ENCODE results near the gene CFAP299.

GRCh38 chr4:80576796-80577195 is 241.3 kb downstream of the CFAP299 start:
- TF ChIP-seq POLR2A (IDR thresholded peaks at IDR 0.05) = no peak
- TF ChIP-seq, protein P1, sequence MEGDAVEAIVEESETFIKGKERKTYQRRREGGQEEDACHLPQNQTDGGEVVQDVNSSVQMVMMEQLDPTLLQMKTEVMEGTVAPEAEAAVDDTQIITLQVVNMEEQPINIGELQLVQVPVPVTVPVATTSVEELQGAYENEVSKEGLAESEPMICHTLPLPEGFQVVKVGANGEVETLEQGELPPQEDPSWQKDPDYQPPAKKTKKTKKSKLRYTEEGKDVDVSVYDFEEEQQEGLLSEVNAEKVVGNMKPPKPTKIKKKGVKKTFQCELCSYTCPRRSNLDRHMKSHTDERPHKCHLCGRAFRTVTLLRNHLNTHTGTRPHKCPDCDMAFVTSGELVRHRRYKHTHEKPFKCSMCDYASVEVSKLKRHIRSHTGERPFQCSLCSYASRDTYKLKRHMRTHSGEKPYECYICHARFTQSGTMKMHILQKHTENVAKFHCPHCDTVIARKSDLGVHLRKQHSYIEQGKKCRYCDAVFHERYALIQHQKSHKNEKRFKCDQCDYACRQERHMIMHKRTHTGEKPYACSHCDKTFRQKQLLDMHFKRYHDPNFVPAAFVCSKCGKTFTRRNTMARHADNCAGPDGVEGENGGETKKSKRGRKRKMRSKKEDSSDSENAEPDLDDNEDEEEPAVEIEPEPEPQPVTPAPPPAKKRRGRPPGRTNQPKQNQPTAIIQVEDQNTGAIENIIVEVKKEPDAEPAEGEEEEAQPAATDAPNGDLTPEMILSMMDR (IDR thresholded peaks at IDR 0.05 in 8 of 11, conservative IDR thresholded peaks at IDR 0.05 in 3 of 11) = no peak
